Left lung (tissue), 10 donors: Measurements from ENCODE around the gene GCDH. TPM values are rescaled to one million over a fixed set of nuclear protein-coding genes. Genes with fewer than 3 reads are reported as not detected.
"Not testable (repeated sequence)": the region's sequence is repeated elsewhere in the genome, so short reads cannot be mapped to it uniquely, and the experiment has no call there.

Experiments used
- ATAC-seq: fragments of 200-7000 bp; cut with Tn5 transposase; one replicate; pipeline ENCODE4 v1.9.1; 2020; ENCODE audit warnings: moderate library complexity
- DNase-seq, 4 donors: peaks; one replicate each; pipeline ENCODE4 v3.0.0-alpha.2; 2013 to 2020
- H3K27ac ChIP-seq, 2 donors: fragments of 200-600 bp; sonication (generic) in 1 of 2; one replicate each; pipeline versions ENCODE4 v1.5.0 to v1.8.0; 2020 to 2021
- H3K27me3 ChIP-seq, 2 donors: fragments of 200-600 bp; sonication (generic) in 1 of 2; one replicate each; pipeline versions ENCODE4 v1.5.0 to v1.8.0; 2020 to 2021
- H3K36me3 ChIP-seq, 2 donors: fragments of 200-600 bp; sonication (generic) in 1 of 2; one replicate each; pipeline versions ENCODE4 v1.5.0 to v1.8.0; 2020 to 2021
- H3K4me1 ChIP-seq, 2 donors: fragments of 200-600 bp; one replicate each; pipeline ENCODE4 v1.8.0; 2021
- H3K4me3 ChIP-seq, 2 donors: fragments of 200-600 bp; sonication (generic) in 1 of 2; one replicate each; pipeline versions ENCODE4 v1.5.0 to v1.8.0; 2020 to 2021; ENCODE audit warnings: mild to moderate bottlenecking in 1 of 2
- H3K9me3 ChIP-seq, 2 donors: fragments of 200-600 bp; sonication (generic) in 1 of 2; one replicate each; pipeline versions ENCODE4 v1.5.0 to v1.8.0; 2020 to 2021
- CTCF ChIP-seq, 2 donors: fragments of 200-600 bp; sonication (generic) in 1 of 2; IDR thresholded peaks; one replicate each; pipeline versions ENCODE4 v1.5.0 to v1.8.0; 2021; ENCODE audit warnings: antibody characterized with exemption in 2 of 2
- intact Hi-C, 2 donors: fragments of 100-400 bp; cut with DNase I; formaldehyde crosslinking; loops; one replicate each; pipeline versions ENCODE4 v1.11.2 to v1.14.2; 2022
- polyA plus RNA-seq, 6 donors: library from polyadenylated mRNA; unstranded; fragments of 120-200 nt; gene quantifications; one replicate each; pipeline ENCODE4 v1.2.1, GENCODE V29; 2013; ENCODE audit not compliant: insufficient read length in 6 of 6
- total RNA-seq, 2 donors: library from RNA; stranded (reverse); fragmentation: NEBNext Ultra II Directional; extraction: Animal tissue kit (Norgen Biotek cat#: 25700); gene quantifications; one replicate each; pipeline ENCODE4 v1.2.1, GENCODE V29; 2021
- donor health status: DM: no; HTN: yes; CAD: no.
- donor health status: DM: no; HTN: no; CAD: no.

Gene GCDH
- total and polyA plus RNA-seq, 8 donors = 23.6 to 29.2 (median 26.9) TPM

- DNase-seq = no peak
- intact Hi-C loops = no loop called here
These were observed 9.0 kb downstream of the GCDH start for GRCh38 chr19:12899891-12900518.

DNA sequence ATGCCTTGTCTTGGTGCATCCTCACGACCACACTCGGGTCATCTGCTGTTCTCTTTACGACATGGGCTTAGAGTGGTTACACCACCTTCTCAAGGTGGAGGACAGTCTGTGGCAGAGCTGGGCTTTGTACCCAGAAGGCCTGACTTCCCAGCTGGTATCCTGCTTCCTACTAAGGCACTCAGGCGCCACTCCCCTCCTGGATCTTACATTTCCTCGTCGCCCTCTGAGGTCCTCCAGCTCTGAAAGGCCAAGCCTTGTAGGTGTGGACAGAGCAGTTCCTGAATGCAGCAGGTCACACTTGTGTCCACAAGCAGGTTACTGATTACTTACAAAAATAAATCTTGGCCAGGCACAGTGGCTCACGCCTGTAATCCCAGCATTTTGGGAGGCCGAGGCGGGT, 16.2 kb downstream of the GCDH start:
- DNase-seq (no peak), ATAC-seq (peak; percentile 89)
- H3K27ac ChIP-seq = no peak overlapping the region
- H3K4me3 ChIP-seq = no peak overlapping the region
- no peaks in the 10 kb centered on the region for H3K27me3 ChIP-seq
- no peak for TF ChIP-seq CTCF (IDR thresholded peaks at IDR 0.05)
- no peaks in the 10 kb centered on the region for H3K9me3 ChIP-seq
- no peaks in the 10 kb centered on the region for H3K36me3 ChIP-seq
- intact Hi-C loops = no loop called here
- peaks cover 0 to 1% of the 10 kb centered on the region in 2 donors for H3K4me1 ChIP-seq

More at GRCh38 chr19:12899891-12900518, 9.0 kb downstream of the GCDH start:
- Histone ChIP-seq H3K4me3 (no peak overlapping the region), H3K27ac (no peak overlapping the region), H3K9me3 (no peaks in the 10 kb centered on the region), H3K4me1 (no peaks in the 10 kb centered on the region), H3K36me3 (peaks cover 0 to 50% of the 10 kb centered on the region in 2 donors), H3K27me3 (no peaks in the 10 kb centered on the region)
- no peak for TF ChIP-seq CTCF (IDR thresholded peaks at IDR 0.05)
- ATAC-seq = no peak

- TF ChIP-seq CTCF (IDR thresholded peaks at IDR 0.05) = no peak
- no peaks in the 10 kb centered on the region for H3K27me3 ChIP-seq
- no peak overlapping the region for H3K4me3 ChIP-seq
- H3K27ac ChIP-seq = peak overlapping the region in 1 of 2 donors; percentile 64
- peak in 1 of 4 donors; percentile 40 for DNase-seq
- ATAC-seq = no peak
- intact Hi-C loops = no loop called here
- H3K36me3 ChIP-seq = no peaks in the 10 kb centered on the region
- H3K9me3 ChIP-seq = no peaks in the 10 kb centered on the region
- peaks cover 13 to 27% of the 10 kb centered on the region in 2 donors for H3K4me1 ChIP-seq
These were observed 21.6 kb downstream of the GCDH start for GRCh38 chr19:12912571-12912970.

DNA sequence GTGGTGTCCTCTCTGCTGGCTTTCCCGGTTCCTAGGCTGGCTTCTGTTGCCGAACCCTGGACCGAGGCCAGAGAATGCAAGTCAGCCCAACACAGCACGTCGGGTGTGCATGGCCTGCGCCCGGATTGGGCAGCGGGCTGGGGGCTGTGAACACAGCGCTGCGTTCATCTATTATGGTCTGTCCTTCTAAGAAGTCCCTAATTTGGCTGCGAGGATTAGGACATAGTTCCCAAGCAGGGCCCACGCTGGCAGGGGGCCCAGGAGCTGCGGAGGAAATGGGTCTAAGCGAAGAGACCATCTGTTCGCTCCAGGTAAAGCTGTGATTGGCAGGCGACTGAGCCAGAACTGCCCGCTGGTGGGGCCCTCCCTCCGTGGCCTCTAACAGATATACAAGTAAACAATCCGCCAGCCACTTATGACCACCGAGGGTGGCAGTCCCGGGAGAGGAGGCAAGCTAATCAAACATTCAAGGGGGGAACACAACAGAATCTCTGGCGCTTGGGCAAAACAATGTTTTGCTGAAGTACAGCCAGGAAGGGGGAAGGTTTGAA, 22.1 kb downstream of the GCDH start:
- no peak for TF ChIP-seq CTCF (IDR thresholded peaks at IDR 0.05)
- ATAC-seq (peak; percentile 79), DNase-seq (peak in 3 of 4 donors; percentile 75 to 90 (median 79))
- intact Hi-C loops = no loop called here
- H3K36me3 ChIP-seq = no peaks in the 10 kb centered on the region
- no peaks in the 10 kb centered on the region for H3K9me3 ChIP-seq
- no peaks in the 10 kb centered on the region for H3K27me3 ChIP-seq
- H3K4me1 ChIP-seq = peaks cover 13 to 27% of the 10 kb centered on the region in 2 donors
- H3K4me3 ChIP-seq = peak overlapping the region in 1 of 2 donors; percentile 1
- peak overlapping the region; percentile 4 to 64 for H3K27ac ChIP-seq

- intact Hi-C loops = no loop called here
- ATAC-seq (no peak), DNase-seq (peak in 1 of 4 donors; percentile 54)
- H3K4me3 ChIP-seq = no peak overlapping the region
- H3K4me1 ChIP-seq = peaks cover 13 to 35% of the 10 kb centered on the region in 2 donors
- no peaks in the 10 kb centered on the region for H3K36me3 ChIP-seq
- TF ChIP-seq CTCF (IDR thresholded peaks at IDR 0.05) = no peak
- no peaks in the 10 kb centered on the region for H3K9me3 ChIP-seq
- no peaks in the 10 kb centered on the region for H3K27me3 ChIP-seq
- H3K27ac ChIP-seq = peak overlapping the region; percentile 4 to 64
These were observed 23.1 kb downstream of the GCDH start for GRCh38 chr19:12913851-12914690.

GRCh38 chr19:12915860-12916259, 24.9 kb downstream of the GCDH start:
- H3K36me3 ChIP-seq, intact Hi-C loops, DNase-seq: not testable (repeated sequence)

More at GRCh38 chr19:12915860-12916259, 24.9 kb downstream of the GCDH start:
- H3K9me3 ChIP-seq, H3K27me3 ChIP-seq, H3K27ac ChIP-seq, H3K4me3 ChIP-seq, ATAC-seq: not testable (repeated sequence)
- H3K4me1 ChIP-seq = peaks cover 13 to 42% of the 10 kb centered on the region in 2 donors
